Osteocyte (in vitro differentiated cells): ENCODE measurements around the gene USP15. TPM values are rescaled to one million over a fixed set of nuclear protein-coding genes. Genes with fewer than 3 reads are reported as not detected.
"Not testable (repeated sequence)": the region's sequence is repeated elsewhere in the genome, so short reads cannot be mapped to it uniquely, and the experiment has no call there.

ENCODE experiments used
- DNase-seq: peaks from one replicate; pipeline ENCODE4 v3.0.0; 2021; ENCODE audit warnings: mixed read lengths; ENCODE audit not compliant: unreplicated experiment; ENCODE audit errors: extremely low spot score
- H3K27ac Mint-ChIP-seq: one replicate; pipeline ENCODE4 v1.8.0; 2021; ENCODE audit warnings: mild to moderate bottlenecking, mixed read lengths; ENCODE audit not compliant: unreplicated experiment
- H3K27me3 Mint-ChIP-seq: one replicate; pipeline ENCODE4 v1.8.0; 2021; ENCODE audit warnings: mixed read lengths; ENCODE audit not compliant: unreplicated experiment
- H3K36me3 Mint-ChIP-seq: one replicate; pipeline ENCODE4 v1.8.0; 2021; ENCODE audit warnings: mixed read lengths; ENCODE audit not compliant: unreplicated experiment
- H3K4me1 Mint-ChIP-seq: one replicate; pipeline ENCODE4 v1.8.0; 2021; ENCODE audit warnings: mixed read lengths; ENCODE audit not compliant: unreplicated experiment
- H3K4me3 Mint-ChIP-seq: one replicate; pipeline ENCODE4 v1.8.0; 2021; ENCODE audit warnings: mild to moderate bottlenecking, moderate library complexity, mixed read lengths; ENCODE audit not compliant: unreplicated experiment
- H3K9me3 Mint-ChIP-seq: one replicate; pipeline ENCODE4 v1.8.0; 2021; ENCODE audit warnings: mixed read lengths; ENCODE audit not compliant: unreplicated experiment
- CTCF ChIP-seq: fragments of 200-600 bp; sonication (generic); IDR thresholded peaks from 2 replicates; pipeline ENCODE4 v1.5.0; 2021; ENCODE audit warnings: antibody characterized with exemption, mild to moderate bottlenecking, moderate library complexity
- total RNA-seq: library from RNA; stranded (reverse); gene quantifications from 2 replicates; pipeline ENCODE4 v1.2.1, GENCODE V29; 2021

The USP15 gene
- total RNA-seq, 1 donor from 2014 or later = 45.0 TPM

GRCh38 chr12:62331306-62331705, 71.1 kb downstream of the USP15 start:
- no peaks in the 10 kb centered on the region for H3K27me3 Mint-ChIP-seq
- H3K27ac Mint-ChIP-seq = no peak overlapping the region
- no peak for DNase-seq
- H3K36me3 Mint-ChIP-seq = peaks cover 14% of the 10 kb centered on the region
- H3K4me3 Mint-ChIP-seq = no peak overlapping the region
- no peak for TF ChIP-seq CTCF
- no peaks in the 10 kb centered on the region for H3K9me3 Mint-ChIP-seq
- peaks cover 6% of the 10 kb centered on the region for H3K4me1 Mint-ChIP-seq

- TF ChIP-seq CTCF = no peak
- peaks cover 6% of the 10 kb centered on the region for H3K4me1 Mint-ChIP-seq
- H3K36me3 Mint-ChIP-seq = peaks cover 18% of the 10 kb centered on the region
- no peaks in the 10 kb centered on the region for H3K27me3 Mint-ChIP-seq
- H3K9me3 Mint-ChIP-seq = peaks cover under 1% of the 10 kb centered on the region
- no peak overlapping the region for H3K27ac Mint-ChIP-seq
- no peak for DNase-seq
- H3K4me3 Mint-ChIP-seq = no peak overlapping the region
Measured at GRCh38 chr12:62332598-62332997, 72.4 kb downstream of the USP15 start.

- Mint-ChIP-seq H3K27ac (no peak overlapping the region), H3K4me3 (no peak overlapping the region), H3K4me1 (peaks cover 4% of the 10 kb centered on the region), H3K36me3 (peaks cover 24% of the 10 kb centered on the region), H3K9me3 (peaks cover 15% of the 10 kb centered on the region), H3K27me3 (no peaks in the 10 kb centered on the region)
- no peak for TF ChIP-seq CTCF
- no peak for DNase-seq
Measured at GRCh38 chr12:62335057-62335456, 74.9 kb downstream of the USP15 start.

- peaks cover 4% of the 10 kb centered on the region for H3K4me1 Mint-ChIP-seq
- DNase-seq = no peak
- H3K27me3 Mint-ChIP-seq = no peaks in the 10 kb centered on the region
- peaks cover 22% of the 10 kb centered on the region for H3K9me3 Mint-ChIP-seq
- H3K27ac Mint-ChIP-seq = no peak overlapping the region
- no peak for TF ChIP-seq CTCF
- no peak overlapping the region for H3K4me3 Mint-ChIP-seq
- peaks cover 31% of the 10 kb centered on the region for H3K36me3 Mint-ChIP-seq
Measured at GRCh38 chr12:62335796-62336195, 75.6 kb downstream of the USP15 start.

- Mint-ChIP-seq H3K36me3 (peaks cover 38% of the 10 kb centered on the region), H3K9me3 (peaks cover 22% of the 10 kb centered on the region)
- H3K27me3 Mint-ChIP-seq, H3K4me1 Mint-ChIP-seq, H3K4me3 Mint-ChIP-seq, DNase-seq, H3K27ac Mint-ChIP-seq: not testable (repeated sequence)
Measured at GRCh38 chr12:62337643-62338042, 77.4 kb downstream of the USP15 start.

GRCh38 chr12:62342614-62343303, 82.6 kb downstream of the USP15 start:
- not testable (repeated sequence) for H3K27me3 Mint-ChIP-seq, DNase-seq, H3K27ac Mint-ChIP-seq, H3K4me1 Mint-ChIP-seq, H3K4me3 Mint-ChIP-seq
- peaks cover 51% of the 10 kb centered on the region for H3K36me3 Mint-ChIP-seq
- peaks cover 20% of the 10 kb centered on the region for H3K9me3 Mint-ChIP-seq

GRCh38 chr12:62343304-62344120, 83.3 kb downstream of the USP15 start:
- peaks cover 43% of the 10 kb centered on the region for H3K36me3 Mint-ChIP-seq
- not testable (repeated sequence) for H3K27ac Mint-ChIP-seq, H3K4me1 Mint-ChIP-seq, H3K27me3 Mint-ChIP-seq, H3K4me3 Mint-ChIP-seq, DNase-seq
- H3K9me3 Mint-ChIP-seq = peaks cover 12% of the 10 kb centered on the region

GRCh38 chr12:62344731-62345556, 84.7 kb downstream of the USP15 start:
- not testable (repeated sequence) for H3K9me3 Mint-ChIP-seq, H3K4me1 Mint-ChIP-seq, DNase-seq, H3K27ac Mint-ChIP-seq, H3K27me3 Mint-ChIP-seq, H3K4me3 Mint-ChIP-seq
- peaks cover 41% of the 10 kb centered on the region for H3K36me3 Mint-ChIP-seq
